GM18868 (cell line): ENCODE measurements around the gene SLC26A4.

Experiments used
- ATAC-seq: cut with Tn5 transposase; IDR thresholded peaks from one replicate; pipeline ENCODE4 v1.9.1; 2021; ENCODE audit warnings: mild to moderate bottlenecking, moderate library complexity; ENCODE audit not compliant: unreplicated experiment

Gene SLC26A4

DNA sequence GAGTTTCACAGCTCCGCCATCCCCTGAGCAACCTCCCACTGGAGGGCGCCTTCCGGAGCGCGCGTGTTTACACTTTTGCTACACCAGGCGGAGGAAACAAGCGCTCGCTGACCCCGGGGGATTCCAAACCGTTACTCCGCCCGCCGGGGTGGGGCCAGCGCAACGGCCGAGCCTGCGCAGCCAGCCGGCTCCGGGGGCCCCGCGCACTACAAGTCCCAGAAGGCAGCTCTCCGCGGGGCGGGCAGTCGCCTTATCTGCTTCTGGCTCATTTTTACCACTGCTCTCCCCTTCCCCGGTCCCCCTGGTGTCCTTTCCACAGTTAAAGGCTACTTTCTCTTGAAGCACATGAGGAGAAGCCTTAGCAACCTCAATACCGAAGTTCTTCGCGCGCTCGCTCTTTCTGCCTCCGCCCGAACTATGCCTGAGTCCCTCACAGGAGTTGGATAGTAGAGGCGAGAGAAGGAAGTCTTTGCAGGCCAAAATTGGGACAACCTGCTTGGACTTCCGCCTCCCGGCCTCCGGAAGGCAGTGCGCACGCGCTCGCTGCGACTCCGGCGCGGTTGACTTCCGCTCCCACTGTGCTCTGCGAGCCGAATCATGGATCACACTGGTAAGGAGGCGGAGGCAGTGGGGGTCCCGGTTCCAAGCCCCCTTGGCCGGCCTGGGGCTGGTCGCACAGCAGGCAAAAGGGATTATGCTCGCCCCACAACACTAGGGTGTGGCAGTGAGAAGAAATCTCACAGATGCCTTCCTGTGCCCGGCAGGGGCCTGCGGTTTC, 83.1 kb downstream of the SLC26A4 start, which contains the start of gene CBLL1:
TSS of gene CBLL1 (plus strand) at position 576 of the 778 bp plus-strand sequence. CDS start at position 598, 22 bp downstream.
- ATAC-seq: peak; percentile 89

DNA sequence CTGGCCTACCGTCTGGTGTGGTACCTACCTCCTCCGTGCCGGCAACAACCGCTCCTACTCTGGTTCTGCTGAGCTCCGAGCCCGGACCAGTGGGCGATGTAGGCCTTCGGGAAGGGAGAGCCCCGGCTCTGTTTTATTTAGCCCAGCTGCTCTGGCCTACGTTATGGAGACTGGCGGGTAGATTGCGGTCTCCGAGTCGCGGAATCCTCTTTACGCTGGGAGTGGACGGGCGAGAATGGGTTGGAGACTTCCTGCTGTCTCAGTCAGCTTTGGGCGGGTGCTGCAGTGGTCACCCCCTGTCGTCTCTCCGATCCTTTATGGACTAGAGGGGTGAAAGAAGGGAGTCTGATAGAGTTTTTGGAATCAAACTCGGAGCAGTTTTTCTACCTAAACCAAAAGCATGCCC, 83.7 kb downstream of the SLC26A4 start:
- ATAC-seq: peak; percentile 32

DNA sequence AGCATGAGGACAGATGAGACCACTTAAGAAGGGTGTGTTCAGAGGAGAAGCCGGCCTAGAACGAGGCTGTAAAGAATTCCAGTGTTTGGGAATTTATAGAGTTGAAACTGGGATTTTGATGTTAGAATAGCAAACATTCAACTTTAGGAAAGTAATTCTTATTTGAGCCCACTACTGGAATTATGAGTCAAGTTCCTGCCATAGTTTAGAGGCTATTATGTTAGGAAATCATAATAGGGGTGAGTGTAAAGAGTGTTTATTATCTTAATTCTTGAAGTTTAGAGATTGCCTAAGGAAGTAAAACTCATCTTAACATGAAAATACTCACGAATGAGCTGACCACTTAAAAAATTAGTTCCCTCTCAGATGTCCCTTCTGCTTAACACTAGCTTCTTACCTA, 85.4 kb downstream of the SLC26A4 start:
- no peak for ATAC-seq

DNA sequence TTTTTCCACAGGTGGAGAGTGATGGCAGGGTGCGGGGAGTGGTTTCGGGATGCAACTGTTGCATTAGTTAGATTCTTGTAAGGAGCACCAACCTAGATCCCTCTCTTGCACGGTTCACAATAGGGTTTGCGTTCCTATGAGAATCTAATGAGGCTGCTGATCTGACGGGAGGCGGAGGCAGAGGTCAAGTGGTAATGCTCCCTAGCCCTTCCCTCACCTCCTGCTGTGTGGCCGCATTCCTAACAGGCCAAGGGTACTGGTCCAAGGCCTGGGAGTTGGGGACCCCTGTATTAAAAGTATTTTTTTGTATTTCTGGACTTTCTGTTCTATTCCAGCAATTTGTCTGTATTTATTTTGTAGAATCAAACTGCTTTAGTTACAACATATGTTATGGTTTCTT, 90.5 kb downstream of the SLC26A4 start:
- ATAC-seq: no peak

DNA sequence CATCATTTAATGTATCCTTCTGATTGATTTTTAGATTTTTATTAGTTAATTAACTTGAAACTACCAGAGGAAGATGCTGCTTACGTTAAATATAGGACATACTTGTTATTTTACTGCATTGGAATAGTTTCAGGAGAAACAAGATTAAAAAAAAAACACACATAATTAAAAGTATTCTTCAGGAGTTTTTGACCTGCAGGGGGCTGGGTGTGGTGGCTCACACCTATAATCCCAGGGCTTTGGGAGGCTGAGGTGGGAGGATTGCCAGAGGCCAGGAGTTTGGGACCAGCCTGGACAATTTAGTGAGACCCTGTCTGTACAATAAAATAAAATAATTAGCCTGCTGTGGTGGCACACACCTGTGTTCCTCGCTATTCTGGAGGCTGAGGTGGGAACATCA, 94.0 kb downstream of the SLC26A4 start:
- ATAC-seq: no peak

DNA sequence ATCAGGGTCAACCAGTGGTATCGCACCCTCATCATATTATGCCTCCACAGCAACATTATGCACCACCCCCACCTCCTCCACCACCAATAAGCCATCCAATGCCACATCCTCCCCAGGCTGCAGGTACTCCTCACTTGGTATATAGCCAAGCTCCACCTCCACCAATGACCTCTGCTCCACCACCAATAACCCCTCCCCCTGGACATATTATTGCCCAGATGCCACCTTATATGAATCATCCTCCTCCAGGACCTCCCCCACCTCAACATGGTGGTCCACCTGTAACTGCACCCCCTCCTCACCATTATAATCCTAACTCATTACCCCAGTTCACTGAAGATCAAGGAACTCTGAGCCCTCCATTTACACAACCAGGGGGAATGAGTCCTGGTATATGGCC, 98.0 kb downstream of the SLC26A4 start:
- no peak for ATAC-seq

DNA sequence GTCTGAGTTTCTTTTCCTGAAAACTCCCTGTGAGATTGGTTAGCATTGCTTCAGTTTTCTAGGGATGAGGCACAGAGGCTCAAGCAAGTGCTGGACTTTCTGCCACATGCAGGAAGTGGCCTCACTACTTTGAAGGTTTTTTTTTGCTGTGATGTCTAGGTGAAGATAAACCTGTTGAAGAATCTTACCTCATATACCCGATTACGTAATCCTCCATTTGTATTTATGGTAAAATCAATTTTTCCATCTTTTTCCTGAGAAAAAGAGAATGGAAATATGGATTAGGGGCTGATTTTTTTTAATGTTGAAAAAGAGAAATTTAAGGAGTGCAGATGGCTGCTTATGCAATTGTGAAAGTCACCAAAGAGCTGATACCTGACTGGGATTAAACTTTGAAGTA, 106.8 kb downstream of the SLC26A4 start:
- no peak for ATAC-seq
